HG02938 (cell line): ENCODE results near the gene GFER.
"Not testable (repeated sequence)": the region's sequence is repeated elsewhere in the genome, so short reads cannot be mapped to it uniquely, and the experiment has no call there.

Source experiments
- ATAC-seq: cut with Tn5 transposase; IDR thresholded peaks from one replicate; pipeline ENCODE4 v1.9.1; 2021; ENCODE audit warnings: mild to moderate bottlenecking, moderate library complexity; ENCODE audit not compliant: unreplicated experiment

The GFER gene

GRCh38 chr16:2025251-2025650 is 41.3 kb downstream of the GFER start:
- no peak for ATAC-seq

DNA sequence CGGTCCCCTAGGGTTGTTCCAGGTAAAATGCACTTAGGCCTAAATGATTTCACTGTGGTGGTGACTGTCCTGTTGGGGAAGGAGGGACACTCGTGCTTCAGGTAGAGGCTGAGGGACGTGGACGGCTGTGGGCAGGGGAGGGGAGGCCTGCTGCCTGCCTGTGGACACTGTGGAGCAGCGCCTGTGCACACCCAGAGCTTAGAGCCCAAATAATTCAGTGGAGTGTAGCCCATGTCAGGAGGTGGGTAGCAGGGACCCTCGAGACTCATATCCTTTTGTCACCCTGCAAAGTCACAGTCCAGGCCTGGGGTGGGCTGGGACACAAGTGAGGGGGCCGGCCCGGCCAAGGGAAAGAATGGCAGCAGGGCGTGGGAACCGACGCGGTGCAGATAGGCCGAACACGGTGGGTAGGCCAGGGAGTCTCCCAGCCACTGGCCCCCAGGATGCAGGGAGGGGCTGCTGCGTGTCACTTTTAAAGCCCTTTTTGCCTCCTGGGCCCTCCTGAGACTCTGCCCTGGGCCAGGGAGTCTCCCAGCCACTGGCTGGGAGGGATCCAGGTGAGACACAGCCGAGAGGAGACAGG is 42.0 kb downstream of the GFER start:
- ATAC-seq: no peak

DNA sequence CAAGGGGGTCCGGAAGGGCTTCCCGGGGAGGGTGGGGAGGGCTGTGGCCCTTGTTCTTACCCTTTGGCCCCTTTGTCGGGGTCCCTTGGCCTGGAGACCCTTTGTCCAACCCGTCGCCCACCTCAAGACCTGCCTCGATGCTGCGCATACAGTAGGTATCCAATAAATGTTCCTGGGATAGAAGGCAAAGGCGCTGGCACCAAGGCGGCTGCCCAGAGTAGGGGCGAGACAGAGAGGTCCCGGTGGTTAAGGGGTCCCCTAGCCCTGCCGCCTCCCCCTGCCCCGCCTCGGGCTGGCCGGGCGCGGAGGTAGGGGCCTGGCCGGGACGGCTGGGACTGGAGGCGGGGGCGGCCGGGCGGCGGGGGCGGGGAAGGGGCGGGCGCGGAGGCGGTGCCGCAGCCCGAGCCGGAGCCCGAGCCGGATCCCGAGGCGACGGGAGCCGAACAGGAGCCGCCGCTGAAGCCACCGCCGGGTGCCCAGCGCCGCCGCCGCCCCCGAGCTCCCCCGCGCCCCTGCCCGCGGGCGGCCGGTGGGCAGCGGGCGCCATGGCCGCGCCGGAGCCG is 42.5 kb downstream of the GFER start, which contains the start of gene NHERF2:
Gene NHERF2, plus strand, starts transcription at position 442 of the 563 bp plus-strand sequence. Its CDS starts 104 bp downstream, at position 546.
- no peak for ATAC-seq

DNA sequence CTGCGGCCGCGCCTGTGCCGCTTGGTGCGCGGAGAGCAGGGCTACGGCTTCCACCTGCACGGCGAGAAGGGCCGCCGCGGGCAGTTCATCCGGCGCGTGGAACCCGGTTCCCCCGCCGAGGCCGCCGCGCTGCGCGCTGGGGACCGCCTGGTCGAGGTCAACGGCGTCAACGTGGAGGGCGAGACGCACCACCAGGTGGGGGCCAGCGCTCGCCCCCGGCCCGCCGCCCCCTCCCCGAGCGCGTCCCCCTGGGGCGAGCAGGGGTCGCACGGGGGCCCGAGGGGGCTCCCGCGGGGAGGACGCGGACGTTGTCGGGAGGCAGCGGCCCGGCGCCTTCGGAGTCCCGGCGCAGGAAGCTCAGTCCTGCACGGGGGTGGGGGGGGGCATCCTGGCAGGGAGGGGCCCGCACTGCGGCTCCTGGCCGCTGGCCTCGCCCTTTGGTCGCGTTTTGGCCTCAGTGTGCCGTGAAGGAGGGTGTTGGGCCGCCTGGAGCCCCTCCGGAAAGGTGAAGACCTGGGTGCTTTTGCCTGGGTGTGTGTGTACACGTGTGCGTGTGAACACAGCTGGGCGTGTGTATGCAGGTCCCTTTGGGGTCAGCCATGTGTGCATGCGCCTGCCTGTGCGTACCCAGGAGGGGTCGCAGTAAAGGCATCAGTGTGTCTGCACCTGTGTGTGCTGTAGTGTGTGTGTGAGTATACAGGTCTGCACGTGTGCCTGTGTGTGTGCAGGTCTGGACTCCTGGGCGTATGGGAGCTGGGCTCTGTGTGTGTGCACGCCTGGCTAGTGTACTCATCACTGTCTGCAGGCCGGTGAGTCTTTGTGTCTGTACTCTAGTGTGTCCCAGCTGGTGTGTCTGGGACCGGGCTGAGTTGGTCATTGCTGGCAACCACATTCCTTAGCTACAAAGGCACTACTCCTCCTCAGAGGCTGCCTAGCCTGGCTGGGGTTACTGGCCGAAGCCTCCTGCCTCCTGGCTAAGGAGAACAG is 43.3 kb downstream of the GFER start:
- no peak for ATAC-seq

DNA sequence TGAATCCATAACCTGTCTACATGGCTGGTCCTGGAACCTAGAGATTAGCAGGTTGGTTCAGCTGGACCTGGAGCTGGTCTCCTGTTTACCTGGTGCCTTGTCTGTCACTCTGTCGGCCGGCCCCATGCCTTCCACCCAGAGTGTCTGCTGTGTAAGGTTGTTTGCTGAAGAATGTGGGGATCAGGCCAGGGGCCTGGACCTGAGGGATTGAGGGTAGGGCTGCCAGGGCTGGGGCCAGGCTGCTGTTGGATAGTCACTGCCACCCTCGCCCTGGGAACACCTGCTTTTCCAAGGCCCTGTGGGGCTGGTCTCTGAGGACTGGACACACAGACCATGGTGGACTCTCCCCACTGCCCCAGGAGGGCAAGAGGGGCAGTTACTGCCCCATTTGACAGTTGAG is 44.2 kb downstream of the GFER start:
- no peak for ATAC-seq

DNA sequence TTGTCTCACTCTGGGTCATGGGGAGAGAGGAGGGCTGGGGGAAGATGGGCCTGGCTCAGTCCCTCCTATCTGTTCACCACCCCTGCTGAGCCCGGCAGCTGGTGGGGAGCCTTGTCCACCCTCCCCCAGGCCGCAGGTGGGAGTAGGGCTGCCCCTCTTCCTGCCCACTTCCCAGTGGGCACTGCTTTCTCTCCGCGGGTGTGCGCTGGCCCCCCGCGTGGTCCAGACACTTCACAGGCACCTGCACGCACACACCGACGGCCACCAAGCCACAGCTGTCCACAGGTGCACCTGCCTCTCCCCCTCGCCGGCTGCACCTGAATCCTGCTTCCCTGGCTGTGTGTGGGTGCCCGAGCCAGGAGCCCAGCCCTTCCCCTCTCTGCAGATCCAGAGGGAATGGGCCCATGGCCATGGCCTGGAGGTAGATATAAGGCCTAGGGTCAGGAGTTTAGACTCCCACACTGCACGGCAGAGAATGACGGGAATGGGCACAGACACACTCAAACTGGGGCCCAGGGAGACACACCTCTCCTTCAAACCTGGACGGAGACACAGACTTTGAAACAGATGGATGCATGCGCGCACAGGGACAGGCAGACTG is 44.7 kb downstream of the GFER start:
- ATAC-seq: no peak

DNA sequence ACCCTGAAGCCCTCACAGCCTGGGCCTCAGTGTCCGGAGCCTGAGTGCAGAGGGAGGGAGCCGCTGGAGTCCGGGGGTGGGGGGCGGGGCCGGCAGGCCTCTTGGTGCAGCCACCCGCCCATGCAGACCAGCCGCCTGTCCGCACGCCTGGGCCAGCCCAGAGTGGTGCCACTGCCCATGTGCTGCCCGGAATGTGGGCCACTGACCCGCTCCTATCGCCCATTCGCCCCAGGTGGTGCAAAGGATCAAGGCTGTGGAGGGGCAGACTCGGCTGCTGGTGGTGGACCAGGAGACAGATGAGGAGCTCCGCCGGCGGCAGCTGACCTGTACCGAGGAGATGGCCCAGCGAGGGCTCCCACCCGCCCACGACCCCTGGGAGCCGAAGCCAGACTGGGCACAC is 45.4 kb downstream of the GFER start:
- ATAC-seq: no peak

DNA sequence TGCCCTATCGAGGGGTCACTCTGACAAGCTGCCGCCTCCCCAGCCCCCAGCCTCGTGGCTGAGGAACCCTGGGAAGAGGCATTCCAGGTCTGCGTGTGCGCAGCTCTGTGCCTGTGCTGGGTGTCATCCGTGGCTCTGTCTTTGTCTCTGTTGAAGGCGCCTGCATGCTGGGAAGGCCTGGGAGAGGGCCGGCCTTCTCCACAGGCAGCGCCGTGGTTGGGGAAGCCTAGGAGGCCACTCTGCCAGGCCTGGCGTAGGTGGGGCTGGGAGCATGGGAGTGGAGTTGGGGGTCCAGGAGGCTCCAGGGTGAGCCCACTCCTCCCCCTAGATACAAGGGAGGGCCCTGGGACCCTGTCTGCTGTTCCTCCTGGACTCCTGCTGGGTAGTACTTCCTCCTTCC is 46.0 kb downstream of the GFER start:
- no peak for ATAC-seq

DNA sequence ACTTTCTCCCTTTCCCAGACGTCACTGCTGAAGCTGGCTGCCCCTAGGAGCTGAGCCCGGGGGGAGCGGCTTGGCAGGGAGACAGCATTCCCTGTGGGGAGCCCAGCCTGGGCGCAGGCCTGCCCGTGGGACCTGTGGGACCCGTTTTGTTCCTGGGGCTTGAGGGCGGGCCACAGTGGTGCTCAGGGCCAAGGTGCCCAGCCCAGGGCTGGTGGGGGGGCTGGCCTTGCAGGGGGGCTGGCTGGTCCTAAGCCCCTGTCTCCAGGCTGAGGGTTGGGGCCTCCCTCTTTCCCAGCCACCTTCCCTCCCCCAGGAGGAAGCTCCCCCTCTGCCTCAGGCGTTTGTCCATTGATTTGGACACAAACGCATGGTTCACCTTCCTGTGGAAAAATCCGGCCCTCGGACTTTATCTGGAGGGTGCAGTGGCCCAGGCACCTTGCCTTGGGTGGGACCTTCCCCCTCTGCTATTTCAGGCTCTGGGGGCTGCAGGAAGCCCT is 47.1 kb downstream of the GFER start:
- ATAC-seq: no peak

- ATAC-seq: no peak
These were observed 48.5 kb downstream of the GFER start for GRCh38 chr16:2032285-2033056.

DNA sequence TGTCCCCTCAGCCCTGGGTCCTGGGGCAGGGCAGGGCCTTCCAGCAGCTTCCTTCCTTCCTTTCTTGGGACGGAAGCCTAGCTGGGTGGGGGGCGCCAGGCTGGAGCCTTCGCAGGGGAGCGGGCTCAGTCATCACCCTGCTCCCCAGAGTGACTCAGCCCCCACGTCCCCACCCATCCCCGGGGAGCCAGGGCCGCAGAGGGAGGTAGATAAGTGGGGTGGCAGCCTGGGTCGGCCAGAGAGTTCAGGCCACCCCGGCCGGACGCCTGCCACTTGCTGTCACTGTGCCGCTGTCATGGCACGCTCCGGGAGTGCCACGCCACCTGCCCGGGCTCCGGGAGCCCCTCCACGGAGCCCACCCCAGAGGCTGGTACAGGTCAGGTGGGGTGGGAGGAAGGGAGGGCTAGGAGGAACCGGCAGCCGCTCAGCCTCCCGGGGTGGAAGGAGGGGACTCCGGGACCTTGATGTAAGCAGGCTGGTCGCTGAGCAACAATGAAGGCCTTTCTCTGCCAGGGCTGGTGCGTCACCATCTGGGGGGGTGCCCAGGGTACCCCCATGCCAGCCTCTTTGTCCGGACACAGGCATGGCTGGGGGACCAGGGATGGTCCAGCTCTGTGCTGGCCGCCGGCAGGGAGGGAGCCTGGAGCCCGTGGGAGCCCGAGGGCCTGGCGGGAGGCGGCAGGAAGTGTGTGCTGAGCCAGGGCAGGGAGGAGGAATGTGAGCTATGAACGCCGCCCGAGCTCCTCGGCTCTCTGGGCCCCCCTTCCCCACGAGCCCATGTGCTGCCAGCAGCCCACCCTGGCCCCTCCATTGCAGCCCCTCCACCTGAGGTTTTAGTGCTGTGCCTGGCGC is 49.3 kb downstream of the GFER start:
- no peak for ATAC-seq

DNA sequence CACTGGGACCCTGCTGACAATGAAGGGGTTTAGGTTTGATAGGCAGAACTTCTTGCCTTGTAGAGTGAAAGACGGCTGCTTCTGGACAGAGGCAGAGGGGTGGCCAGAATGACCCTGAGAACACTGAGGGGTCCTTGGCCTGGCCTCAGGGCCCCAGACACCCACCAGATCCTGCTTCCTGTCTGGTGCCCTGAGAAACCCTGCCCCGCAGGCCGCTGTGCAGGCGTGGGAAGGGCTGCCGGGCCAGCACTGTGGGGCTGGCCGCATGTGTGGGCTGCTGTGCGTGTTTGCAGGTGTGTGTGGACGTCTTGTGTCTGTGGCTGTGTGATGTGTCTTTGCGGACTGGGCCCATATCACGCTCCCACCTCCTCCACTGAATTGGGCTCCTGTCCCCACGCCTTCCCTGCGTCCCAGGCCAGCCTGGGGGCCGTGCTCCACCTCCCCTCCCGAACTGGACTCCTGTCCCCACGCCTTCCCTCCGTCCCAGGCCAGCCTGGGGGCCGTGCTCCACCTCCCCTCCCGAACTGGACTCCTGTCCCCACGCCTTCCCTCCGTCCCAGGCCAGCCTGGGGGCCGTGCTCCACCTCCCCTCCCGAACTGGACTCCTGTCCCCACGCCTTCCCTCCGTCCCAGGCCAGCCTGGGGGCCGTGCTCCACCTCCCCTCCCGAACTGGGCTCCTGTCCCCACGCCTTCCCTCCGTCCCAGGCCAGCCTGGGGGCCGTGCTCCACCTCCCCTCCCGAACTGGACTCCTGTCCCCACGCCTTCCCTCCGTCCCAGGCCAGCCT is 50.1 kb downstream of the GFER start:
- ATAC-seq: not testable (repeated sequence)

- no peak for ATAC-seq
These were observed 50.9 kb downstream of the GFER start for GRCh38 chr16:2034696-2035430.

DNA sequence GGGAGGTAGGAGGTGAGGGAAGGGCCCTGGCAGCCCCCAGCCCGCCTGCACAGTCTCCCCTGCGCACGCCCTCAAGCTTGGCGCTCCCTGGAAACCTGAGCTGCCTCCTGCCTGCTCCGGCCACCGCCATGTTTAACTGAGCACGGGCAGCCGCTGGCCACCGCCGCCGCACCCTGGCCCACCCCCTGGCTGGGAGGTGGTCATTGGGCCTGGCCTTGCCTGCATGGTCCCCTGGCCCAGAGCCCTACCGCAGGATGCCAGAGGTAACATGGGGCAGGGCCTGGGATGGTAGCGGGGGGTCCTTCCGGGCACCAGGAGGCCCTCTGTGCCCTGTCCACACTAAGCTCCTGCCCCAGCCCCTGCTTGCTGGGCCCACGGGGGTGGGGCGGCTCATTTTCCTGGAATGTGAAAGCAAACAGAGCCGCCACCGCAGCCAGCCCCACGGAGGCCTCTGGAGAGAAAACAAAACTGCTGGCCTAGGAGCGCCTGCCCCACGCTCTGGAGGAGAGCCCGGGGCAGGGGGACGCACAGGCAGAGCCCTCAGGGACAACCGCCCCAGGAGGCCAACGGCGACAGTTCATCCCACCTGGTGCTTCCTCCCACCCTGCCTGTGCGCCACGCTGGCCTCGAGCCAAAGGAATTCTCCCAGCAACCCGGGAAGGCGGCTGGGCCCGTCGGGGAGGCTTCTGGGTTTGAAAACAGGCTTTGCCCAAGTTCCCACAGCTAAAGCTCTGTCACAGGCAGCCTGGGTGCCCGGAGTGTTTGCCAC is 51.6 kb downstream of the GFER start:
- ATAC-seq: no peak

DNA sequence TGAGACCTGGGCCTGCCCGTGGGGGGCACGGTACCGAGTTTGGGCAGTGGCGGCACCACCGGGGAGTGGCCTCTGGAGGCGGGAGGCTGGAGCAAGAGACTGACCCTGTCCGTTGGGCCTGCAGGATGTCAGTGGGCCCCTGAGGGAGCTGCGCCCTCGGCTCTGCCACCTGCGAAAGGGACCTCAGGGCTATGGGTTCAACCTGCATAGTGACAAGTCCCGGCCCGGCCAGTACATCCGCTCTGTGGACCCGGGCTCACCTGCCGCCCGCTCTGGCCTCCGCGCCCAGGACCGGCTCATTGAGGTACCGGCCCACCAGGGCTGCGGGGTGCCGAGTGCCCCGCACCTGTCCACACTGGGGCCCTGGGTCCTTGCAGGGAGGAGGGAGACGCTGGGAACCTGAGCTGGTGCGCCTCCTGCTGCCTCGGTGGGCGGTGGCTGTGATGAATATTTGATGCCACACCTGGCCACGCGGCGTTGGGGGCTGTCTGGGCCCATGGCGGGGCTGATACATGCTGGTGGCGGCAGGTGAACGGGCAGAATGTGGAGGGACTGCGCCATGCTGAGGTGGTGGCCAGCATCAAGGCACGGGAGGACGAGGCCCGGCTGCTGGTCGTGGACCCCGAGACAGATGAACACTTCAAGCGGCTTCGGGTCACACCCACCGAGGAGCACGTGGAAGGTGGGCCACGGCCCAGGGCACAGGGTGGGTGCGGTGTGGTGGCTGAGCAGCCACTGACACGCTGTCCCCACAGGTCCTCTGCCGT is 52.4 kb downstream of the GFER start:
- no peak for ATAC-seq

DNA sequence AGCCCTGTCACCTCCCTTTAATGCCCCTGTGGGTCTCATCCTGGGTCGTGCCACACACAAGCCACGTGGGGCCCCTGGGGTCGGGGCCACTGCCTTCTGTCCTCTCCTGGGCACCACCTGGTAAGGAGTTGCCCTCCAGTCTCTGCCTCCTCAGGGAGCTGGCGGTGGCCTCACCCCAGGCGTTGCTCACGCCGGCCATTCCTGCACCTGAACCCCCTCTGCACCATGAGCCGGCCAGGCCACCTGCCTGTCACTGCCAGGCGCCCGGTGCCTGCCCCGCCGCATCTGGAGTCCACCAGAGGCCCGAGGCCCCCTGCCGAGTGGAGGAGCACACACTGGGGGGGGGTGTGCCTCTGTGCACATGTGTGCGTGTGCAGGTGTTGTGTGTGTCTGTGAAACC is 53.1 kb downstream of the GFER start:
- no peak for ATAC-seq
